GM12878 (cell line): Measurements from ENCODE around the gene PIGX.
"Not testable (repeated sequence)": the region's sequence is repeated elsewhere in the genome, so short reads cannot be mapped to it uniquely, and the experiment has no call there.

Experiments used
- ESRRA ChIP-seq: IDR thresholded peaks from 2 replicates; pipeline ENCODE4 v1.6.1; 2012; ENCODE audit warnings: mild to moderate bottlenecking, low read length, improper control_type of control experiment
- GABPA ChIP-seq: IDR thresholded peaks from 2 replicates; pipeline ENCODE4 v1.6.1; 2014; ENCODE audit warnings: antibody characterized with exemption, low read depth, mild to moderate bottlenecking, inconsistent platforms
- SMC3 ChIP-seq: IDR thresholded peaks from 2 replicates; pipeline ENCODE4 v1.6.1; 2011; ENCODE audit warnings: low read length, improper control_type of control experiment, borderline replicate concordance
- TF ChIP-seq, protein P1 (sequence below): IDR thresholded peaks from 2 replicates; pipeline ENCODE4 v1.6.1; 2012; ENCODE audit warnings: low read depth, low read length, improper control_type of control experiment
- TF ChIP-seq, protein P2 (sequence below): IDR thresholded peaks from 2 replicates; pipeline ENCODE4 v1.6.1; 2011; ENCODE audit warnings: mild to moderate bottlenecking, low read depth, low read length, moderate library complexity; ENCODE audit not compliant: insufficient replicate concordance

DNA sequence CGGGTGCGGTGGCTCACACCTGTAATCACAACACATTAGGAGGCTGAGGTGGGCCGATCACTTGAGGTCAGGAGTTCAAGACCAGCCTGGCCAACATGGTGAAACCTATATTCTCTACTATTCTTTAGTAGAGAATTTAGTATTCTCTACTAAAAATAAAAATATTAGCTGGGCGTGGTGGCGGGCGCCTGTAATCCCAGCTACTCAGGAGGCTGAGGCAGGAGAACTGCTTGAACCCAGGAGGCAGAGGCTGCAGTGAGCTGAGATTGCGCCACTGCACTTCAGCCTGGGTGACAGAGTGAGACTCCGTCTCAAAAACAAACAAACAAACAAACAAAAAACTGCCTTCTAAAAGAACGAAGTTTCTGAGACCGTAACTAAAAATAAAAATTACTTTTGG, 31.4 kb downstream of the PIGX start:
- TF ChIP-seq, protein P1, sequence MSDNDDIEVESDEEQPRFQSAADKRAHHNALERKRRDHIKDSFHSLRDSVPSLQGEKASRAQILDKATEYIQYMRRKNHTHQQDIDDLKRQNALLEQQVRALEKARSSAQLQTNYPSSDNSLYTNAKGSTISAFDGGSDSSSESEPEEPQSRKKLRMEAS, result not testable (repeated sequence)
- TF ChIP-seq SMC3, GABPA, ESRRA: not testable (repeated sequence)
- TF ChIP-seq, protein P2, sequence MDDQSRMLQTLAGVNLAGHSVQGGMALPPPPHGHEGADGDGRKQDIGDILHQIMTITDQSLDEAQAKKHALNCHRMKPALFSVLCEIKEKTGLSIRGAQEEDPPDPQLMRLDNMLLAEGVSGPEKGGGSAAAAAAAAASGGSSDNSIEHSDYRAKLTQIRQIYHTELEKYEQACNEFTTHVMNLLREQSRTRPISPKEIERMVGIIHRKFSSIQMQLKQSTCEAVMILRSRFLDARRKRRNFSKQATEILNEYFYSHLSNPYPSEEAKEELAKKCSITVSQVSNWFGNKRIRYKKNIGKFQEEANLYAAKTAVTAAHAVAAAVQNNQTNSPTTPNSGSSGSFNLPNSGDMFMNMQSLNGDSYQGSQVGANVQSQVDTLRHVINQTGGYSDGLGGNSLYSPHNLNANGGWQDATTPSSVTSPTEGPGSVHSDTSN, result not testable (repeated sequence)
